ENCODE data around the gene BCLAF1.

- TF ChIP-seq, protein P1, sequence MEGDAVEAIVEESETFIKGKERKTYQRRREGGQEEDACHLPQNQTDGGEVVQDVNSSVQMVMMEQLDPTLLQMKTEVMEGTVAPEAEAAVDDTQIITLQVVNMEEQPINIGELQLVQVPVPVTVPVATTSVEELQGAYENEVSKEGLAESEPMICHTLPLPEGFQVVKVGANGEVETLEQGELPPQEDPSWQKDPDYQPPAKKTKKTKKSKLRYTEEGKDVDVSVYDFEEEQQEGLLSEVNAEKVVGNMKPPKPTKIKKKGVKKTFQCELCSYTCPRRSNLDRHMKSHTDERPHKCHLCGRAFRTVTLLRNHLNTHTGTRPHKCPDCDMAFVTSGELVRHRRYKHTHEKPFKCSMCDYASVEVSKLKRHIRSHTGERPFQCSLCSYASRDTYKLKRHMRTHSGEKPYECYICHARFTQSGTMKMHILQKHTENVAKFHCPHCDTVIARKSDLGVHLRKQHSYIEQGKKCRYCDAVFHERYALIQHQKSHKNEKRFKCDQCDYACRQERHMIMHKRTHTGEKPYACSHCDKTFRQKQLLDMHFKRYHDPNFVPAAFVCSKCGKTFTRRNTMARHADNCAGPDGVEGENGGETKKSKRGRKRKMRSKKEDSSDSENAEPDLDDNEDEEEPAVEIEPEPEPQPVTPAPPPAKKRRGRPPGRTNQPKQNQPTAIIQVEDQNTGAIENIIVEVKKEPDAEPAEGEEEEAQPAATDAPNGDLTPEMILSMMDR (IDR thresholded peaks at IDR 0.05), result no peak
- TF ChIP-seq ZFX (IDR thresholded peaks at IDR 0.05; ENCODE audit: borderline replicate concordance), result no peak
Observed at GRCh38 chr6:136324686-136325380, 35.2 kb upstream of the BCLAF1 start.

All from 22Rv1 (cell line).